RWPE2 (cell line): ENCODE data around the gene HTR3D.

Source experiments
- ATAC-seq: fragments of 200-7000 bp; cut with Tn5 transposase; 3 replicates; pipeline ENCODE4 v1.9.1; 2021; ENCODE audit warnings: low read depth
- DNase-seq: peaks from one replicate; pipeline ENCODE4 v3.0.0-alpha.2; 2020; ENCODE audit warnings: low spot score
- H3K27ac ChIP-seq: fragments of 450-650 bp; 2 replicates; pipeline ENCODE4 v1.5.1; 2017; ENCODE audit warnings: mild to moderate bottlenecking; ENCODE audit not compliant: poor library complexity, severe bottlenecking
- H3K27me3 ChIP-seq: fragments of 250-450 bp; sonication (Bioruptor Pico); 2 replicates; pipeline ENCODE4 v1.5.1; 2021; ENCODE audit warnings: mild to moderate bottlenecking, moderate library complexity; ENCODE audit not compliant: insufficient read depth, poor library complexity, severe bottlenecking
- H3K36me3 ChIP-seq: fragments of 250-450 bp; sonication (Bioruptor Pico); 2 replicates; pipeline ENCODE4 v1.5.1; 2020; ENCODE audit warnings: low read depth, mild to moderate bottlenecking, moderate library complexity
- H3K4me1 ChIP-seq: fragments of 250-450 bp; sonication (Bioruptor Pico); 2 replicates; pipeline ENCODE4 v1.5.1; 2021; ENCODE audit warnings: mild to moderate bottlenecking, moderate library complexity; ENCODE audit not compliant: insufficient read depth, poor library complexity, severe bottlenecking
- H3K4me3 ChIP-seq: fragments of 250-450 bp; sonication (Bioruptor Pico); 2 replicates; pipeline ENCODE4 v1.5.1; 2021; ENCODE audit warnings: mild to moderate bottlenecking, moderate library complexity; ENCODE audit not compliant: severe bottlenecking
- H3K9me3 ChIP-seq: fragments of 250-450 bp; sonication (Bioruptor Pico); 2 replicates; pipeline ENCODE4 v1.5.1; 2021; ENCODE audit warnings: mild to moderate bottlenecking, moderate library complexity; ENCODE audit not compliant: severe bottlenecking
- CTCF ChIP-seq: fragments of 450-650 bp; IDR thresholded peaks from one replicate; pipeline ENCODE4 v1.5.1; 2017; ENCODE audit warnings: mild to moderate bottlenecking, moderate library complexity; ENCODE audit not compliant: poor library complexity, severe bottlenecking

HTR3D gene

GRCh38 chr3:184058029-184058428, 26.5 kb downstream of the HTR3D start:
- Histone ChIP-seq H3K36me3 (no peaks in the 10 kb centered on the region), H3K9me3 (no peaks in the 10 kb centered on the region), H3K27me3 (no peaks in the 10 kb centered on the region), H3K27ac (no peak overlapping the region), H3K4me3 (no peak overlapping the region), H3K4me1 (no peaks in the 10 kb centered on the region)
- DNase-seq = no peak
- TF ChIP-seq CTCF = no peak
- no peak for ATAC-seq

DNA sequence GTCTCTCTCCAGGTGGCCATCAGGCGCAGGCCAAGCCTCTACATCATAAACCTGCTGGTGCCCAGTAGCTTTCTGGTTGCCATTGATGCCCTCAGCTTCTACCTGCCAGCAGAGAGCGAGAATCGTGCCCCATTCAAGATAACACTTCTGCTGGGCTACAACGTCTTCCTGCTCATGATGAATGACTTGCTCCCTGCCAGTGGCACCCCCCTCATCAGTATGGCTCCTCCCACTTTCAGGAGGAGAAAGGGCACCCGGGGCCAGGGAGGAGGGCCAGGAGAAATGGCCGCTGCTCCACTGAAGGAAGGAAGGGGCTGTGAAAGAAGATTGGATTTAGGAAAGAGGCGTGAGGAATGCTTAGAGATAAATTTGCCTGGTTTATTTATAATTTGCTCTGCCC, 27.9 kb downstream of the HTR3D start:
- Histone ChIP-seq H3K4me1 (no peaks in the 10 kb centered on the region), H3K4me3 (no peak overlapping the region), H3K36me3 (no peaks in the 10 kb centered on the region), H3K27ac (no peak overlapping the region), H3K9me3 (no peaks in the 10 kb centered on the region), H3K27me3 (no peaks in the 10 kb centered on the region)
- DNase-seq (no peak), ATAC-seq (no peak)
- no peak for TF ChIP-seq CTCF

DNA sequence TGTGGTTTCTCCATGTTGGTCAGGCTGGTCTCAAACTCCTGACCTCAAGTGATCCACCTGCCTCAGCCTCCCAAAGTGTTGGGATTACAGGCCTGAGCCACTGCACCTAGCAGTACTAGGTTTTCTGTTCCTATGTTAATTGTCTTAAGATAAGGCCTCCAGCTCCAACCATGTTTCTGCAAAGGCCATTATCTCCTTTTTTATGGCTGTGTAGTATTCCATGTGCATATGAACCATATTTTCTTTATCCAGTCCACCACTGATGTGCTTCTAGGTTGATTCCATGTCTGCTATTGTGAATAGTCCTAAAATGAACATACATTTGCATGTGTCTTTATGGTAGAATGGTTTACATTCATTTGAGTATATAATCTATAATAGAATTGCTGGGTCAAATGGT, 31.1 kb downstream of the HTR3D start:
- no peak for TF ChIP-seq CTCF
- DNase-seq = no peak
- no peaks in the 10 kb centered on the region for H3K4me1 ChIP-seq
- H3K27ac ChIP-seq = no peak overlapping the region
- no peaks in the 10 kb centered on the region for H3K9me3 ChIP-seq
- H3K4me3 ChIP-seq = no peak overlapping the region
- no peak for ATAC-seq
- H3K36me3 ChIP-seq = no peaks in the 10 kb centered on the region
- no peaks in the 10 kb centered on the region for H3K27me3 ChIP-seq

DNA sequence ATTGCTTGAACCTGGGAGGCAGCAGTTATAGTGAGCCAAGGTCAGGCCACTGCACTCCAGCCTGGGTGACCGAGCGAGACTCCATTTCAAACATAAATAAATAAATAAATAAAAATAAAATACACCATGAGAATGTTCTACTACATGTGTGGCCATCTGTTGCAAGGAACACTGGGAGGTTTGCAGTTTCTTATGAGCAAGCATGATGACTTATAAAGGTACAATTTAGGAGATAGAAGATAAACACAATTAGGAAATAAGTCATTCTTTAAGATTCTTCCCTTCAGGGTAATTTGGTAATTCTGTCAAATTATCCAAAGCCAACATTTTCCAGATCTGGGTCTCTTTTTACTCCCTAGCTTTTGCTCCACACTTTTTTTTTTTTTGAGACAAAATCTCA, 34.7 kb downstream of the HTR3D start:
- TF ChIP-seq CTCF = no peak
- H3K4me3 ChIP-seq = no peak overlapping the region
- H3K27ac ChIP-seq = no peak overlapping the region
- H3K27me3 ChIP-seq = no peaks in the 10 kb centered on the region
- no peaks in the 10 kb centered on the region for H3K9me3 ChIP-seq
- H3K36me3 ChIP-seq = no peaks in the 10 kb centered on the region
- H3K4me1 ChIP-seq = no peaks in the 10 kb centered on the region
- ATAC-seq (no peak), DNase-seq (no peak)

GRCh38 chr3:184067573-184068055, 36.1 kb downstream of the HTR3D start:
- no peaks in the 10 kb centered on the region for H3K4me1 ChIP-seq
- H3K9me3 ChIP-seq = no peaks in the 10 kb centered on the region
- H3K27ac ChIP-seq = no peak overlapping the region
- DNase-seq (no peak), ATAC-seq (no peak)
- H3K4me3 ChIP-seq = no peak overlapping the region
- no peaks in the 10 kb centered on the region for H3K36me3 ChIP-seq
- no peaks in the 10 kb centered on the region for H3K27me3 ChIP-seq
- TF ChIP-seq CTCF = no peak
